Skeletal muscle satellite cell (primary cell): ENCODE data around the gene FGF11.
A peak's percentile ranks its signal among the peaks of the same experiment; 100 is the strongest.

ENCODE experiments used
- H3K27me3 ChIP-seq: 2 replicates; pipeline ENCODE4 v1.7.0; 2013; ENCODE audit warnings: low read length; ENCODE audit not compliant: control insufficient read depth, insufficient read depth
- H3K36me3 ChIP-seq: 2 replicates; pipeline ENCODE4 v1.7.0; 2013; ENCODE audit warnings: mild to moderate bottlenecking, control low read depth, low read length; ENCODE audit not compliant: insufficient read depth
- H3K4me1 ChIP-seq: 2 replicates; pipeline ENCODE4 v1.7.0; 2013; ENCODE audit warnings: low read length; ENCODE audit not compliant: control insufficient read depth, insufficient read depth
- H3K4me2 ChIP-seq: 2 replicates; pipeline ENCODE4 v1.7.0; 2013; ENCODE audit warnings: mild to moderate bottlenecking, low read length
- H3K4me3 ChIP-seq: 2 replicates; pipeline ENCODE4 v1.7.0; 2013; ENCODE audit warnings: low read length
- H3K9ac ChIP-seq: 2 replicates; pipeline ENCODE4 v1.7.0; 2013; ENCODE audit warnings: mild to moderate bottlenecking, low read depth, low read length, moderate library complexity
- H3K9me3 ChIP-seq: replicated peaks from 2 replicates; pipeline ENCODE4 v1.7.0; 2013; ENCODE audit warnings: mild to moderate bottlenecking, control low read depth, low read length

FGF11 gene

GRCh38 chr17:7437369-7437863 lies 1.9 kb upstream of the FGF11 start:
- Histone ChIP-seq H3K4me2 (peak overlapping the region; percentile 90), H3K4me3 (peak overlapping the region; percentile 59), H3K9ac (no peak overlapping the region), H3K27me3 (peaks cover 9% of the 10 kb centered on the region), H3K9me3 (no peaks in the 10 kb centered on the region), H3K4me1 (peaks cover 41% of the 10 kb centered on the region), H3K36me3 (no peaks in the 10 kb centered on the region)

GRCh38 chr17:7437950-7438614 lies 1.2 kb upstream of the FGF11 start:
- Histone ChIP-seq H3K9me3 (no peaks in the 10 kb centered on the region), H3K4me2 (peak overlapping the region; percentile 90), H3K4me1 (peaks cover 41% of the 10 kb centered on the region), H3K9ac (no peak overlapping the region), H3K27me3 (peaks cover 9% of the 10 kb centered on the region), H3K4me3 (peak overlapping the region; percentile 29), H3K36me3 (no peaks in the 10 kb centered on the region)

- Histone ChIP-seq H3K36me3 (no peaks in the 10 kb centered on the region), H3K9ac (no peak overlapping the region), H3K4me3 (peak overlapping the region; percentile 29), H3K27me3 (peaks cover 9% of the 10 kb centered on the region), H3K9me3 (no peaks in the 10 kb centered on the region), H3K4me2 (peak overlapping the region; percentile 90), H3K4me1 (peaks cover 45% of the 10 kb centered on the region)
Measured at GRCh38 chr17:7438656-7439460, 454 bp upstream of the FGF11 start.

GRCh38 chr17:7440113-7440833 lies 961 bp downstream of the FGF11 start:
- Histone ChIP-seq H3K9me3 (no peaks in the 10 kb centered on the region), H3K27me3 (peaks cover 9% of the 10 kb centered on the region), H3K36me3 (no peaks in the 10 kb centered on the region), H3K4me2 (peak overlapping the region; percentile 81), H3K4me3 (peak overlapping the region; percentile 66), H3K9ac (peak overlapping the region; percentile 43), H3K4me1 (peaks cover 58% of the 10 kb centered on the region)

- peaks cover 57% of the 10 kb centered on the region for H3K4me1 ChIP-seq
- H3K9me3 ChIP-seq = no peaks in the 10 kb centered on the region
- H3K36me3 ChIP-seq = no peaks in the 10 kb centered on the region
- peak overlapping the region; percentile 66 for H3K4me3 ChIP-seq
- peak overlapping the region; percentile 42 for H3K9ac ChIP-seq
- H3K27me3 ChIP-seq = peaks cover 9% of the 10 kb centered on the region
- peak overlapping the region; percentile 81 for H3K4me2 ChIP-seq
Measured at GRCh38 chr17:7440834-7441195, 1.5 kb downstream of the FGF11 start.

GRCh38 chr17:7441266-7441665 lies 2.0 kb downstream of the FGF11 start:
- Histone ChIP-seq H3K9me3 (no peaks in the 10 kb centered on the region), H3K4me3 (no peak overlapping the region), H3K4me2 (no peak overlapping the region), H3K27me3 (peaks cover 9% of the 10 kb centered on the region), H3K36me3 (no peaks in the 10 kb centered on the region), H3K9ac (no peak overlapping the region), H3K4me1 (peaks cover 56% of the 10 kb centered on the region)

GRCh38 chr17:7442142-7442541 lies 2.8 kb downstream of the FGF11 start:
- H3K4me1 ChIP-seq = peaks cover 51% of the 10 kb centered on the region
- H3K27me3 ChIP-seq = peaks cover 9% of the 10 kb centered on the region
- H3K4me2 ChIP-seq = no peak overlapping the region
- no peaks in the 10 kb centered on the region for H3K9me3 ChIP-seq
- no peak overlapping the region for H3K4me3 ChIP-seq
- H3K36me3 ChIP-seq = no peaks in the 10 kb centered on the region
- no peak overlapping the region for H3K9ac ChIP-seq

GRCh38 chr17:7443499-7444485 lies 4.5 kb downstream of the FGF11 start:
- peaks cover 3% of the 10 kb centered on the region for H3K27me3 ChIP-seq
- H3K4me3 ChIP-seq = peak overlapping the region; percentile 76
- no peaks in the 10 kb centered on the region for H3K36me3 ChIP-seq
- H3K9me3 ChIP-seq = no peaks in the 10 kb centered on the region
- H3K4me1 ChIP-seq = peaks cover 40% of the 10 kb centered on the region
- H3K9ac ChIP-seq = peak overlapping the region; percentile 22
- peak overlapping the region; percentile 90 for H3K4me2 ChIP-seq

GRCh38 chr17:7444682-7445618 lies 5.6 kb downstream of the FGF11 start, which contains the start of gene CHRNB1:
Gene CHRNB1, plus strand, starts transcription at chr17:7445061. Its CDS starts 67 bp downstream, at chr17:7445128.
- H3K4me1 ChIP-seq = peaks cover 34% of the 10 kb centered on the region
- H3K4me2 ChIP-seq = peak within 1 kb of the TSS; percentile 90
- no peaks in the 10 kb centered on the region for H3K36me3 ChIP-seq
- no peaks in the 10 kb centered on the region for H3K9me3 ChIP-seq
- H3K4me3 ChIP-seq = peak within 1 kb of the TSS; percentile 76
- H3K27me3 ChIP-seq = no peaks in the 10 kb centered on the region
- H3K9ac ChIP-seq = peak within 1 kb of the TSS; percentile 82

- H3K9ac ChIP-seq = peak overlapping the region; percentile 82
- H3K27me3 ChIP-seq = no peaks in the 10 kb centered on the region
- no peaks in the 10 kb centered on the region for H3K36me3 ChIP-seq
- no peaks in the 10 kb centered on the region for H3K9me3 ChIP-seq
- H3K4me3 ChIP-seq = peak overlapping the region; percentile 76
- peak overlapping the region; percentile 90 for H3K4me2 ChIP-seq
- peaks cover 29% of the 10 kb centered on the region for H3K4me1 ChIP-seq
Measured at GRCh38 chr17:7445619-7445968, 6.3 kb downstream of the FGF11 start.
